ENCODE results near the gene BRINP2. TPM values are rescaled to one million over a fixed set of nuclear protein-coding genes. Genes with fewer than 3 reads are reported as not detected.

BRINP2 gene
- total RNA-seq, 1 donor from 2014 or later: not detected

DNA sequence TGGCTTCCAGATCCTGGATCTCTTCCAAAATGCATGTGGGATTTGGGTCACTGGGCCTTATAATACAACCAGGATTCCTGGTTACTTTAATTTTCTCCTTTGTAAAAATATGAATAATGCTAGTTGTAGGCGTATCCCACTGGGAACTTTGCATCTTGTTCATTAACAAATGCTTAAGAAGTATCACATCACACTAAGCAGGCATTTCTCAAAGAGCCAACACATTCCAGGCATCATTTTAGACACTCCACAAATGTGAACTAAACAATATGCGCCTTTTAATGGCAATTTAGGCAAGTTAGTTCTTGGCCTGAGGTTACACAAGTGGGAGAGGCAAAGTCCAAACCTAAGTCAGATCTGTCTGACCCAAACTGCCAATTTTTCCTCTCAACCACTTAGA, 15.9 kb downstream of the BRINP2 start:
- no peaks in the 10 kb centered on the region for H3K9me3 Mint-ChIP-seq
- no peak overlapping the region for H3K27ac Mint-ChIP-seq
- H3K36me3 Mint-ChIP-seq (ENCODE audit: low read depth): no peaks in the 10 kb centered on the region
- ChIA-PET CTCF (no interaction called here), POLR2A (no interaction called here)
- TF ChIP-seq, protein P1, sequence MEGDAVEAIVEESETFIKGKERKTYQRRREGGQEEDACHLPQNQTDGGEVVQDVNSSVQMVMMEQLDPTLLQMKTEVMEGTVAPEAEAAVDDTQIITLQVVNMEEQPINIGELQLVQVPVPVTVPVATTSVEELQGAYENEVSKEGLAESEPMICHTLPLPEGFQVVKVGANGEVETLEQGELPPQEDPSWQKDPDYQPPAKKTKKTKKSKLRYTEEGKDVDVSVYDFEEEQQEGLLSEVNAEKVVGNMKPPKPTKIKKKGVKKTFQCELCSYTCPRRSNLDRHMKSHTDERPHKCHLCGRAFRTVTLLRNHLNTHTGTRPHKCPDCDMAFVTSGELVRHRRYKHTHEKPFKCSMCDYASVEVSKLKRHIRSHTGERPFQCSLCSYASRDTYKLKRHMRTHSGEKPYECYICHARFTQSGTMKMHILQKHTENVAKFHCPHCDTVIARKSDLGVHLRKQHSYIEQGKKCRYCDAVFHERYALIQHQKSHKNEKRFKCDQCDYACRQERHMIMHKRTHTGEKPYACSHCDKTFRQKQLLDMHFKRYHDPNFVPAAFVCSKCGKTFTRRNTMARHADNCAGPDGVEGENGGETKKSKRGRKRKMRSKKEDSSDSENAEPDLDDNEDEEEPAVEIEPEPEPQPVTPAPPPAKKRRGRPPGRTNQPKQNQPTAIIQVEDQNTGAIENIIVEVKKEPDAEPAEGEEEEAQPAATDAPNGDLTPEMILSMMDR (IDR thresholded peaks at IDR 0.05): no peak
- peaks cover 15% of the 10 kb centered on the region for H3K27me3 Mint-ChIP-seq
- intact Hi-C loops (cut with micrococcal nuclease): no loop called here
- H3K4me3 Mint-ChIP-seq: no peak overlapping the region
- no peak for ATAC-seq (ENCODE audit: low read depth)
- H3K4me1 Mint-ChIP-seq: peaks cover 9% of the 10 kb centered on the region
- DNase-seq: no peak

DNA sequence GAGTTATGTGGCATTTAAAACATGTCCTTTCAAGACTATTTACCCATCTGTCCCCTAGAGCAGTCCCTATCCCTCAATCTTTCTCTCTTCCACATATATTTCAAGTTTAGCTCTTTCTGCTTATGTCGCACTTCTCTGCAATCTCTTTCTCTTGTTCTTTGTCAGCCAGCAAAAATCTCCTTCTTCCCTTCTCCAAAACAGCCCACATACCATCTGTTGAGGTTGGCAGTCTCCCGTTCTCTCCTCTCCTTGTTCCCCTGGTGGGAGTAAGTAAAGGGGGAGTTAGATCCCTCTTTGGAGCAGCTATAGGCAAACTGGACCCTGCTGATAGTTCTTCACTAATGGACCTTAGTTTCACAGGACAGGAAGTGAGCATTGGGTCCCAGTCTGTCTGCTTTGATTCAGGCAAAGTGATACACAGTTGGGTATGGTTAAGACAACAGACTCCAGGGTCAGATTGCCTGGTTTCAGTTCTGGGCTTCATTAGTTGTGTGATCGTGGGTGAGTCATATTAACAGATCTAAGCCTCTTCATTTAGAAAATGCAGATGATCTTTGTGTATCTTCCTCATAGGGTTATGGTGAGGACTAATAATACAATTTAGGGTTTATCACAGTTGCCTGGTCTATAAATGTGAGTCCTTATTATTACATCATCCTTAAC, 19.7 kb downstream of the BRINP2 start:
- Mint-ChIP-seq H3K27me3 (peaks cover 3% of the 10 kb centered on the region), H3K4me1 (no peaks in the 10 kb centered on the region), H3K27ac (no peak overlapping the region), H3K4me3 (no peak overlapping the region), H3K36me3 (ENCODE audit: low read depth) (no peaks in the 10 kb centered on the region), H3K9me3 (no peaks in the 10 kb centered on the region)
- CTCF ChIA-PET: no interaction called here
- ATAC-seq (ENCODE audit: low read depth) (no peak), DNase-seq (no peak)
- TF ChIP-seq, protein P1 (IDR thresholded peaks at IDR 0.05): no peak
- intact Hi-C loops (cut with micrococcal nuclease): no loop called here
- POLR2A ChIA-PET: no interaction called here

DNA sequence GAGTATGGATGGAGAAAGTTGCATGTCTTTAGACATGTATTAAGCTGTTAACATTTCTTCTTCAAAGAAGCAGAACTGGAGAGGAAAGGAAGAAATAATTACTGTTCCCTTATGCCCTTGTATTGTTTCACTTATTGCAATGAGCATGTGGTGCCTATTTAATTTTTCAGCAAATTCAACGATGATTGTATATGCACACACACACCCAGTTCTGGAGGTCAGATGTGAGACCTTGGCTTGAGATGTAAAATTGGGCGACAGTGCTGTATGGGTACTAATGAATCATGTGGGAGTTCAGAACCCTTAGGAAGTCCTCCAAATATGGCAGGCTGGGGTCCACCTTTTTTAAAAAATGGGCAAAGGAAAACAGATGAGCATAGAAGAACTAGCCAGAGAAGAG, 27.5 kb downstream of the BRINP2 start:
- no peaks in the 10 kb centered on the region for H3K9me3 Mint-ChIP-seq
- ATAC-seq (ENCODE audit: low read depth) (no peak), DNase-seq (no peak)
- no peak overlapping the region for H3K4me3 Mint-ChIP-seq
- H3K36me3 Mint-ChIP-seq (ENCODE audit: low read depth): no peaks in the 10 kb centered on the region
- H3K27me3 Mint-ChIP-seq: no peaks in the 10 kb centered on the region
- TF ChIP-seq, protein P1 (IDR thresholded peaks at IDR 0.05): no peak
- CTCF ChIA-PET: no interaction called here
- no peaks in the 10 kb centered on the region for H3K4me1 Mint-ChIP-seq
- no peak overlapping the region for H3K27ac Mint-ChIP-seq
- intact Hi-C loops (cut with micrococcal nuclease): no loop called here
- POLR2A ChIA-PET: no interaction called here

DNA sequence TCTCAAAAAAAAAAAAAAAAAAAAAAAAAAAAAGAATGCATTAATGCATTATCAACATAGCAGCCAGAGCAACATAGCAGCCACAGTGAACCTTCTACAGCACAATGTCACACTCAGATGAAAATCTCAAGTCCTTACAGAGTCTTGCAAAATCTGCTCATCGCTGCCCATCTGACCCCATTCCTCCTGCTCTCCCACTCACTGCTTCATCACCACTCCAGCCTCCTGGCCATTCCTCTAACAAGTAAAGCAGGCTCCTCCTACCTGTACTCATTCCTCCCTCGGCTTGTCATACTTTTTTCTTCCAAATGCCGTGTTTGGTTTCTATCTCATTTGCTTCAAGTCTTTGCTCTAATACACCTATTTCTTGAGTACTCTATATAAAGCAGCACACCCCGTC, 29.5 kb downstream of the BRINP2 start:
- no peak overlapping the region for H3K4me3 Mint-ChIP-seq
- DNase-seq (no peak), ATAC-seq (ENCODE audit: low read depth) (no peak)
- intact Hi-C loops (cut with micrococcal nuclease): no loop called here
- TF ChIP-seq, protein P1 (IDR thresholded peaks at IDR 0.05): no peak
- H3K9me3 Mint-ChIP-seq: no peaks in the 10 kb centered on the region
- H3K36me3 Mint-ChIP-seq (ENCODE audit: low read depth): no peaks in the 10 kb centered on the region
- CTCF ChIA-PET: no interaction called here
- no peaks in the 10 kb centered on the region for H3K27me3 Mint-ChIP-seq
- POLR2A ChIA-PET: no interaction called here
- H3K4me1 Mint-ChIP-seq: no peaks in the 10 kb centered on the region
- H3K27ac Mint-ChIP-seq: no peak overlapping the region

DNA sequence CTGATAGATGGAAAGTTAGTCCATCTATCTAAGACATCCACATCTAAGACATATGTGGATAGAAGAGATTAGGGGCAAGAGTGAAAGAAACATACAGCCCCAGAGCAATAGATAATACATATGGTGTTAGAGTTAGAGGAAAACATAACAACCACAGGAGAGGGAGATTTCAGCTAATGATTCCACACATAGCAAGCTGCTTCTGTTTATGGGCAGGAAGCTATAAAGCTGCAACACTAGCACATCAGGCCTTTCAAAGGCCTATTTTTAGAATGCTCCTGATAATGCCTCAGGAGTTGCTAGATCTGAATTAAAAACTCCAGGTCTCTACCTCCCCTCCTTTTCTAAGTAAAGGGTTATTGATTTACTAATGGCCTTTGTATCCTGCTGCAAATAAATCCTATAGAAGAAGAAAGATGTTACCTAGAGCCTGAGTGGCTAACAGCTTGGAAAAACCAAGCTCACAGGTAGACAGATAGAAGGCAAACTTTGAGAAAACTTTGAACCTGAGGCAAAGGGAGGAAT, 36.1 kb downstream of the BRINP2 start:
- H3K27me3 Mint-ChIP-seq: no peaks in the 10 kb centered on the region
- intact Hi-C loops (cut with micrococcal nuclease): no loop called here
- H3K4me3 Mint-ChIP-seq: no peak overlapping the region
- ATAC-seq (ENCODE audit: low read depth) (no peak), DNase-seq (no peak)
- H3K27ac Mint-ChIP-seq: no peak overlapping the region
- TF ChIP-seq, protein P1 (IDR thresholded peaks at IDR 0.05): no peak
- H3K4me1 Mint-ChIP-seq: no peaks in the 10 kb centered on the region
- H3K36me3 Mint-ChIP-seq (ENCODE audit: low read depth): no peaks in the 10 kb centered on the region
- H3K9me3 Mint-ChIP-seq: no peaks in the 10 kb centered on the region
- ChIA-PET POLR2A (no interaction called here), CTCF (no interaction called here)
